ENCODE data around the gene VDR. TPM values are rescaled to one million over a fixed set of nuclear protein-coding genes. Genes with fewer than 3 reads are reported as not detected.
A peak's percentile ranks its signal among the peaks of the same experiment; 100 is the strongest.

VDR gene
- total RNA-seq, 1 donor from 2014 or later: not detected

DNA sequence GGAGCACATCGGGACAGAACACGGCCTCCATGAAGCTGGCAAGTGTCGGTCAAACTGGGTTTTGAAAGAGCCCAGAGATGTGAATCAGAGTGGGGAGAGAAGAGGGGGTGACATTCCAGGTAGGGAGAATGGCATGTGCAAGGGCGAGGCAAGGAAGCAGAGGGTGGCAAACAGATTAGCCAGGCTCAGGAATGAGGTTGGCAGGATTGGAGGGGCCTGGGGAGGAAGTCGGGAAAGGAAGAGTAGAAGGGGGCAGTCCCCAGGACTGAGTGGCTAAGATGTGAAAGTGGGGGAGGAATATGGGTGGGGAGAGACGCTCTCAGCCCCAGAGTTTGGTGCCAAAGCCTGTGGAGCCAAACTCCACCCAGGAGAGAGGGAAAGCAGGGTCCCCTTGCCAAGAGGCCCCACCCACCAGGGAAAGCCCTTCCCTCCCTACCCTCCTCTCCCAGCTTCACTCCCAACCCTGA is 79.6 kb downstream of the VDR start:
- peaks cover 78% of the 10 kb centered on the region for H3K4me1 Mint-ChIP-seq
- H3K9me3 ChIP-seq (ENCODE audit: low read depth): no peaks in the 10 kb centered on the region
- no peaks in the 10 kb centered on the region for H3K36me3 ChIP-seq
- H3K36me3 Mint-ChIP-seq: no peaks in the 10 kb centered on the region
- H3K4me3 ChIP-seq: no peak overlapping the region
- H4K20me1 ChIP-seq (ENCODE audit: low read depth): no peaks in the 10 kb centered on the region
- no peaks in the 10 kb centered on the region for H3K9me3 Mint-ChIP-seq
- H3K4me2 ChIP-seq: no peak overlapping the region
- H3K9ac ChIP-seq: no peak overlapping the region
- peaks cover 22% of the 10 kb centered on the region for H3K27me3 ChIP-seq
- H3K4me3 Mint-ChIP-seq: no peak overlapping the region
- peaks cover 18% of the 10 kb centered on the region for H3K4me1 ChIP-seq
- H3K27ac Mint-ChIP-seq: peak overlapping the region; percentile 72
- H3K79me2 ChIP-seq (ENCODE audit: low read depth): no peaks in the 10 kb centered on the region
- no peak overlapping the region for H2AFZ ChIP-seq (replicated peaks)
- DNase-seq (ENCODE audit: low spot score): no peak
- H3K27ac ChIP-seq: no peak overlapping the region
- TF ChIP-seq EZH2 (IDR thresholded peaks at IDR 0.05) (no peak), EZH2phosphoT487 (IDR thresholded peaks at IDR 0.05) (no peak)
- TF ChIP-seq, protein P1, sequence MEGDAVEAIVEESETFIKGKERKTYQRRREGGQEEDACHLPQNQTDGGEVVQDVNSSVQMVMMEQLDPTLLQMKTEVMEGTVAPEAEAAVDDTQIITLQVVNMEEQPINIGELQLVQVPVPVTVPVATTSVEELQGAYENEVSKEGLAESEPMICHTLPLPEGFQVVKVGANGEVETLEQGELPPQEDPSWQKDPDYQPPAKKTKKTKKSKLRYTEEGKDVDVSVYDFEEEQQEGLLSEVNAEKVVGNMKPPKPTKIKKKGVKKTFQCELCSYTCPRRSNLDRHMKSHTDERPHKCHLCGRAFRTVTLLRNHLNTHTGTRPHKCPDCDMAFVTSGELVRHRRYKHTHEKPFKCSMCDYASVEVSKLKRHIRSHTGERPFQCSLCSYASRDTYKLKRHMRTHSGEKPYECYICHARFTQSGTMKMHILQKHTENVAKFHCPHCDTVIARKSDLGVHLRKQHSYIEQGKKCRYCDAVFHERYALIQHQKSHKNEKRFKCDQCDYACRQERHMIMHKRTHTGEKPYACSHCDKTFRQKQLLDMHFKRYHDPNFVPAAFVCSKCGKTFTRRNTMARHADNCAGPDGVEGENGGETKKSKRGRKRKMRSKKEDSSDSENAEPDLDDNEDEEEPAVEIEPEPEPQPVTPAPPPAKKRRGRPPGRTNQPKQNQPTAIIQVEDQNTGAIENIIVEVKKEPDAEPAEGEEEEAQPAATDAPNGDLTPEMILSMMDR (IDR thresholded peaks at IDR 0.05): no peak
- H3K27me3 Mint-ChIP-seq (ENCODE audit: insufficient read depth, low read depth): peaks cover 20% of the 10 kb centered on the region
- H3F3A ChIP-seq (ENCODE audit: low read depth): peaks cover 16% of the 10 kb centered on the region

DNA sequence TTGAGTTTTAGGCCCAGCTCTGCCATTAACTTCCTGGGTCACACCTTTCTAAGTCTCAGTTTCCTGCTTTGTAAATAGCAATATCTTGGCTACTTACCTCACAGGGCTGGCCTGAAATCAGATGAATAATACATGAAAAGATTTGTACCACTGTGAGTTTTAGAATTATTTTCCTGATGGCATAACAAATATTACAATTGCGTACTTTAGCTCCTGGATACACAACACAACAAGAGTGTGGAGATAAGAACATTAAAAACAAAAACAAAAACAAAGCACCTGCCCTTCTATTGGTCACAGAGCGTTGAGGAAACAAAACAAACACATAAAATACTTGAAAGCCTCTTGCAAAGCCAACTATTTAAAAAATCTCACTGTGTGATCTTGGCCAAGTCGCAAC is 80.2 kb downstream of the VDR start:
- Mint-ChIP-seq H3K27ac (no peak overlapping the region), H3K4me1 (peaks cover 78% of the 10 kb centered on the region), H3K4me3 (no peak overlapping the region), H3K27me3 (ENCODE audit: insufficient read depth, low read depth) (peaks cover 20% of the 10 kb centered on the region), H3K36me3 (no peaks in the 10 kb centered on the region), H3K9me3 (no peaks in the 10 kb centered on the region)
- Histone ChIP-seq H3K4me2 (no peak overlapping the region), H3K9me3 (ENCODE audit: low read depth) (no peaks in the 10 kb centered on the region), H4K20me1 (ENCODE audit: low read depth) (no peaks in the 10 kb centered on the region), H2AFZ (replicated peaks) (no peak overlapping the region), H3K27me3 (peaks cover 22% of the 10 kb centered on the region), H3F3A (ENCODE audit: low read depth) (peaks cover 18% of the 10 kb centered on the region), H3K4me3 (no peak overlapping the region), H3K4me1 (peaks cover 19% of the 10 kb centered on the region), H3K9ac (no peak overlapping the region), H3K27ac (no peak overlapping the region), H3K36me3 (no peaks in the 10 kb centered on the region), H3K79me2 (ENCODE audit: low read depth) (no peaks in the 10 kb centered on the region)
- DNase-seq (ENCODE audit: low spot score): no peak
- TF ChIP-seq EZH2 (IDR thresholded peaks at IDR 0.05): no peak
- no peak for TF ChIP-seq EZH2phosphoT487 (IDR thresholded peaks at IDR 0.05)
- TF ChIP-seq, protein P1 (IDR thresholded peaks at IDR 0.05): no peak

DNA sequence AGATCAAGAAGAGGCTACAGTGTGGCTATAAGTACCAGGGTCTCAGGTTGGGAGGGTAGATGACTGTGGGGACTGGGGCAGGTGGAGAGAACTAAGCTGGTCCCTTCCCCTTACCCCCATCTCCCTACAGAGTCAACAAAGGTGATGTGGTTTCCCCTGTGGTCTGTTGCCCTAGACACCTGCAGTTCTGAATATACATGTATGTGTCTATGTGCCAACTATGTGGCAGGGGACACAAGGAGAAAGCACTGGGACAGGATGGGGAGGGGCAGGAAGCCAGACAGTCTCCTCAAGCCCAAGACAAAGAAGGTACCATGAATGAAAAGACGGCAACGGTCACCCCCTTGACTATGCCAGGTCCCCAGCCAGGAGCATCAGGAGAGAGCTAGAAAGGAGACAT is 80.6 kb downstream of the VDR start:
- Histone ChIP-seq H3F3A (ENCODE audit: low read depth) (peaks cover 18% of the 10 kb centered on the region), H2AFZ (replicated peaks) (no peak overlapping the region), H4K20me1 (ENCODE audit: low read depth) (no peaks in the 10 kb centered on the region), H3K79me2 (ENCODE audit: low read depth) (peaks cover 2% of the 10 kb centered on the region), H3K4me3 (no peak overlapping the region), H3K4me1 (peaks cover 19% of the 10 kb centered on the region), H3K4me2 (no peak overlapping the region), H3K9me3 (ENCODE audit: low read depth) (no peaks in the 10 kb centered on the region), H3K27me3 (peaks cover 22% of the 10 kb centered on the region), H3K36me3 (no peaks in the 10 kb centered on the region), H3K9ac (no peak overlapping the region), H3K27ac (no peak overlapping the region)
- no peak for DNase-seq (ENCODE audit: low spot score)
- TF ChIP-seq, protein P1 (IDR thresholded peaks at IDR 0.05): no peak
- TF ChIP-seq EZH2phosphoT487 (IDR thresholded peaks at IDR 0.05) (no peak), EZH2 (IDR thresholded peaks at IDR 0.05) (no peak)
- peaks cover 74% of the 10 kb centered on the region for H3K4me1 Mint-ChIP-seq
- H3K27ac Mint-ChIP-seq: peak overlapping the region; percentile 72
- no peaks in the 10 kb centered on the region for H3K36me3 Mint-ChIP-seq
- H3K4me3 Mint-ChIP-seq: no peak overlapping the region
- peaks cover 20% of the 10 kb centered on the region for H3K27me3 Mint-ChIP-seq (ENCODE audit: insufficient read depth, low read depth)
- no peaks in the 10 kb centered on the region for H3K9me3 Mint-ChIP-seq
